HG03520 (cell line): ENCODE results near the gene PDE3B.
"Not testable (repeated sequence)": the region's sequence is repeated elsewhere in the genome, so short reads cannot be mapped to it uniquely, and the experiment has no call there.

Source experiments
- ATAC-seq: cut with Tn5 transposase; IDR thresholded peaks from one replicate; pipeline ENCODE4 v1.9.1; 2021; ENCODE audit warnings: mild to moderate bottlenecking, moderate library complexity; ENCODE audit not compliant: unreplicated experiment

PDE3B gene

GRCh38 chr11:14741195-14741594, 97.6 kb downstream of the PDE3B start:
- ATAC-seq, result no peak

DNA sequence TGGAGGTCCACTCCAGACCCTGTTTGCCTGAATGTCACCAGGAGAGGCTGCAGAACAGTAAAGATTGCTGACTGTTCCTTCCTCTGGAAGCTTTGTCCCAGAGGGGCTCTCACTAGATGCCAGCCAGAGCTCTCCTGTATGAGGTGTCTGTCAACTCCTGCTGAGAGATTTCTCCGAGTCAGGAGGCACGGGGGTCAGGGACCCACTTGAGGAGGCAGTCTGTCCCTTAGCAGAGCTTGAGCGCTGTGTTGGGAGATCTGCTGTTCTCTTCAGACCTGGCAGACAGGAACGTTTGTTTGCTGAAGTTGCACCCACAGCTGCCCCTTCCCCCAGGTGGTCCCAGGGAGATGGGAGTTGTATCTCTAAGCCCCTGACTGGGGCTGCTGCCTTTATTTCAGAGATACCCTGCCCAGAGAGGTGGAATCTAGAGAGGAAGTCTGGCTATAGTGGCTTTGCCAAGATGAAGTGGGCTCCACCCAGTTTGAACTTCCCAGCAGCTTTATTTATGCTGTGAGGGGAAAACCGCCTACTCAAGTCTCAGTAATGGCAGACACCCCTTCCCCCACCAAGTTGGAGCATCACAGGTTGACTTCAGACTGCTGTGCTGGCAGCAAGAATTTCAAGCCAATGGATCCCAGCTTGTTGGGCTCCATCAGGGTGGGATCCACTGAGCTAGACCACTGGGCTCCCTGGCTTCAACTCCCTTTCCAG, 99.4 kb downstream of the PDE3B start:
- no peak for ATAC-seq

DNA sequence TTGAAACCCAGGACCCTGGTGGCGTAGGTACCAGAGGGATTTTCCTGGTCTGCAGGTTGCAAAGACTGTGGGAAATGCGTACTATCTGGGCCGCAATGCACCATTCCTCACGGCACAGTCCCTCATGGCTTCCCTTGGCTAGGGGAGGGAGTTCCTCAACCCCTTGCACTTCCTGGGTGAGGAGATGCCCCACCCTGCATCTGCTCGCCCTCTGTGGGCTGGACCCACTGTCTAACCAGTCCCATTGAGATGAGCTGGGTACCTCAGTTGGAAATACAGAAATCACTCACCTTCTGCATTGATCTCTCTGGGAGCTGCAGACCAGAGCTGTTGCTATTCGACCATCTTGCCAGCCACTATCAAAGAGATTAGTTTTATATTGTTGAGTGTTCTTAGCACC, 100.1 kb downstream of the PDE3B start:
- not testable (repeated sequence) for ATAC-seq

GRCh38 chr11:14746857-14747395, 103.3 kb downstream of the PDE3B start:
- ATAC-seq, result no peak

- ATAC-seq, result no peak
These were observed 104.5 kb downstream of the PDE3B start for GRCh38 chr11:14748090-14748489.

DNA sequence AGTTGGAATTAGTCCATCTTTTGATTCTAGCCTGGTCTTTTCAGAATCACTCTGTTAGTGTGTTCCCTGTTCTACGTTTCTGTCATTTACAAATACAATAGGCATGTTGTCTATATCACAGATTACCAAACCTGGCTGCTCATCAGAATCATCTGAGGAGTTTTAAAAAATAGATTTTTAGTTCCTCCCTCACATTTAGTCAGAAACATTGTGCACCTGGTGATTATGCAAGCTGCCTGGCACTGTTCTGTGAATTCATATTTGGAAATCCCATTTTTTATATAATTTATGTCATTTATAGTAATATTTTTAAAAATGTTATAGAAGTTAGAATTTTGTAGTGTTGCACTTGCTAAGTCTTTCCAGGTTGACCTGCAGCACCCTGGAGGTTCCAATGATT, 107.3 kb downstream of the PDE3B start:
- no peak for ATAC-seq

- no peak for ATAC-seq
These were observed 108.4 kb downstream of the PDE3B start for GRCh38 chr11:14751975-14752407.

- no peak for ATAC-seq
These were observed 111.5 kb downstream of the PDE3B start for GRCh38 chr11:14755140-14755539.

DNA sequence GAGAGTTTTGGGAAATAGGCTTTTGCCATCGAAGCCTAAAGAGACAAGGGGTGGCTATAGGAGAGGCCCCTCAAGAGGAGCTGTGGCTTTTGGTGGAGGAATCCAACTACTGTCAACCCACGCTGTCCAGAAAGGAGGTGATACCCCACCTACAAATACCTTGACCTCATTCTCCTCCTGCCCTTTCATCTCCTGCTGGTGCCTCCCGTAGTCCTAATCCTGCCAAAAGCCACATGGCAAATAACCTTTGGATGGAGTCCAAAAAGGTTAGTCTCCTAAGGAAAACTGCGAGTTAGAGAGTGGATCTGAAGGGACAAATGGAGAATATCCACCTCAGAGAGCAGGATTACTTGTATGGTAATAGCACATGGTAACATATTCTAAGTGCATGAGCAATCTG, 112.7 kb downstream of the PDE3B start:
- ATAC-seq, result no peak

GRCh38 chr11:14759300-14760012, 115.9 kb downstream of the PDE3B start:
- ATAC-seq, result not testable (repeated sequence)

DNA sequence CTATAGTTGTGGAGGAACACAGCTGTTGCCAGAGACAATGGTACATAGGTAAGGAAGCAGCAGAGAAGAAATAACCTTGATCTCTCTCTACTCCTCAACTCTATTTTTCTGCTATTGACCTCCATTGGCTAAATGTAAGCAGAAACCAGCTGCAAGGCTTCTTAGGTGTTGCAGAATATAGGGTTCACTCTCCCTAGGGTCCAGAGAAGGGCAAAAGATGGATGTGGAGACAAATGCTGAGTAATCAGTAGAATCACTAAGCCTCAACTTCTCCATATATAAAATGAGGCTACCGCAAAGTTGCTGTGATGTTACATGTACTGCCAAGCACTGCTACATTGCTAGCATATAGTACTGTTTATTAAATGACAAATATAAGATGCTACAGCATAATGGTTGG, 120.6 kb downstream of the PDE3B start:
- ATAC-seq, result no peak

DNA sequence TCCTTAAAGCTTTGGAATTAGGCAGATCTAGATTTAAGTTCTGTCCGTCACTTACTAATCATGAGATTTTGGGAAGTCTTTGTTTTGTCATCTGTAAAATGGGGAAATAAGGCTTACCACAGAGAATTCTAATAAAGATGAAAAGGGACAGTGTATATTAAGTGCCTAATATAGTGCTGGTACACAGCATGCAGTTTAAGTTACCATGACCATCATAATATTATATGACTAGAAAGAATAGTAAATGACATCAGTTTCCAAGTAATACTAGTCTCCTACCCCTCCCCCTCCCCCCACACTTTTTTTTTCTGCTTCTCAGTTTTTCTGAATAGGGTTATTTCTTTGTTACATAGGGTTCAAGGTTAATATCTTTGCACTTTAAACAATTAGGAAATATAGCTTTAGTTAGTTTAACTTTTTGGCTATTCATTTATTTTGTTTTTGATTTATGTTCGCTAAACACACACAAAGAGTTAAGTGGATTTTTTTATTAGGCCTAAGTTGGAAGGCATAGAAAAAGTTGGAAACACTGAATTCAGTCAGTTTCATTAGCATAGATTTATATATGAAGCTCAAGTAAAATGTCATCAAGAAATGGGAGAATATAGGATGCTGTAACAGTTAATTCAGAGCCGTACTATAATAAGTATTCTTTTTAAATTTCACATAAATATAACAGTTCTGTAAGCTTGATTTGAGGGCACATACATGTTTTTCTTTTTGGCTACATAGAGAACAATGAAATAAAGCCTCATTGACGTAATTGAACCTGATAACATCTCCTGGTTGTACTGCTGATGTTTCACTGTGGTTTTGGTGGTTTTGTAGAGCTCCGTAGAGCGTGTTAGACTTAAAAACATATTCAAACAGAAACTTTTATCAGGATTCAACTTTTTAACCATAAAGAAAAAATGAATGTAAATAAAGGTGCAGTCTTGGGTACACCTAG, 121.2 kb downstream of the PDE3B start:
- ATAC-seq, result peak; percentile 92

- no peak for ATAC-seq
These were observed 123.0 kb downstream of the PDE3B start for GRCh38 chr11:14766585-14766984.

- ATAC-seq, result peak; percentile 44
These were observed 125.1 kb downstream of the PDE3B start for GRCh38 chr11:14768526-14769188.

GRCh38 chr11:14773755-14774154, 130.2 kb downstream of the PDE3B start:
- ATAC-seq, result no peak

DNA sequence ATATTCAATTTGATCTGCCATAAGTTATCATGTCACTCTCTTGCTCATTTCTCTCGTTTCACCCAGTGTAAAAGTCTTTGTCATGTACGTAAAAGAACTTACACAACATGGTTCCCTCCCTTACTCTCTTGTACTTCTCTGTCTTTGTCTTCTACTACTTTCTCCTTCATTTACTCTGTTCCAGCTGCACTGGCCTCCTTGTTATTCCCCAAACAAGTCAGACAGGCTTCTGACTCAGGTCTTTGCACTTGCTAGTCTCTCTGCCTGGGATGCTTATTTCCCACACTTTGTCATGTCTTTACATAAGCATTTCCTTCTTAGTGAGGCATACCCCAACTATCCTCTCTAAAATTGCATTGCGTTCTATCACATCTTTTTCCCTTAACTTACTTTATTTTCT, 131.1 kb downstream of the PDE3B start:
- ATAC-seq, result no peak

DNA sequence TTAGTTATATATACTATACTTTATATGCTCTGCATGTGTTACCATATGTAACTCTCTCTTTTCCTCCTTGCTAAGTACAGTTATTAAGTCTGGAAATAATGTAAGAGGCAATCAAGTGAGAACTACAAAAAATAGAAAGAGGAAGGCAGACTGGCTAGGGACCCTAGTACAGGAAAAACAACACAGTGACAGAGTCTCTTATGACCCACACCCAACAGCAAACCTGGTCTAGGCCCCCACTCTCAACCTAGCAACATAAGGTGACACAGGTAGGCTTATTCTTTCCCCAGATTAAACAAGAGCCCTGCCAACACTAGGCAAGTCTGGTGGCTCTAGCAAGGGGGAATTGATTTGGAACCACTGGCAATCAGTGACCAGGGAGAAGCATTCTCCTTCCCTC, 132.3 kb downstream of the PDE3B start:
- no peak for ATAC-seq

DNA sequence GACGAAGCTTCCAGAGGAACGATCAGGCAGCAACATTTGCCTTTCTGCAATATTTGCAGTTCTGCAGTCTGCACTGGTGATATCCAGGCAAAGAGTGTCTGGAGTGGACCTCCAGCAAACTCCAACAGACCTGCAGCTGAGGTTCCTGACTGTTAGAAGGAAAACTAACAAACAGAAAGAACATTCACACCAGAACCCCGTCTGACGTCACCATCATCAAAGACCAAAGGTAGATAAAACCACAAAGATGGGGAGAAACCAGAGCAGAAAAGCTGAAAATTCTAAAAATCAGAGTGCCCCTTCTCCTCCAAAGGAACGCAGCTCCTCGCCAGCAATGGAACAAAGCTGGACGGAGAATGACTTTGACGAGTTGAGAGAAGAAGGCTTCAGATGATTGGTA, 134.9 kb downstream of the PDE3B start:
- not testable (repeated sequence) for ATAC-seq

- ATAC-seq, result no peak
These were observed 140.2 kb downstream of the PDE3B start for GRCh38 chr11:14783788-14784187.

DNA sequence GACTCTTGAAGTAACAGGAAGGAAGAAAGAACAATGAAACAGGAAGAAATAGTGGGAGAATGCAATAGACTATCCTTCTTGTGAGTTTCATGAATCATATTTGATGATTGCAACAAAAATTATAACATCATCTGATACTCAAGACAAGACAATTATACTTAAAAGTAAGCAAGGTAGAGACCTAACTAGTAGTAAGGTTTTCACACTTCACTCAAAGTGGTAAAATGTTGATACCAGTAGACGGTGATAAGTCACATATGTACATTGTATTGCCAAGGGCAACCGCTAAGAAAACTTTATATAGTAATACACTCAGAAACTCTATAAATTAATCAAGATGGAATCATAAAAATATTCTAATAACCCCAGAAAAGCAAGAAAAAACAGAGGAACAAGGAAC, 140.6 kb downstream of the PDE3B start:
- ATAC-seq, result no peak
